A204.1 (cell line): ENCODE data around the gene SPR.
"Not testable (repeated sequence)": the region's sequence is repeated elsewhere in the genome, so short reads cannot be mapped to it uniquely, and the experiment has no call there.

Experiments
- FAIRE-seq: peaks from 2 replicates; lab custom pipeline; 2012; peaks lifted over from hg19 to GRCh38; lab: Jason Lieb, UNC

The SPR gene

DNA sequence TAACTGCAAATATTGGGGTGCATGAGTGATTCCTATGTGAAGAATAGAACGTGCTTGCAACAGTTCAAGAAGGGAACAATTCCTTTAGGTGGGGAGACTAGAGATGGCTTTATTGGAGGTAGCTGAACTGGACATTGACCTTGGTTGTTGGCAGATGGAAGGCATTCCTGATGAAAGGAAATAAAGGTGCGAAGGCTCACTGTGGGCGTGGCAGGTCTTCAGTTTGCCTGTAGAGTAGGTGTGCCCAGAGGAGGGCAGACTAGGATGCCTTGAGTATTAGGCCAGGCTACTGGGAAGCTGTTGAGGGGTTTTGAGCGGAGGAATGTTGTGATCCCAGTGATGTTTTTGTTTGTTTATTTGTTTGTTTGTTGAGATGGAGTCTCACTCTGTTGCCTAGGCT lies 2.8 kb downstream of the SPR start:
- no peak for FAIRE-seq

DNA sequence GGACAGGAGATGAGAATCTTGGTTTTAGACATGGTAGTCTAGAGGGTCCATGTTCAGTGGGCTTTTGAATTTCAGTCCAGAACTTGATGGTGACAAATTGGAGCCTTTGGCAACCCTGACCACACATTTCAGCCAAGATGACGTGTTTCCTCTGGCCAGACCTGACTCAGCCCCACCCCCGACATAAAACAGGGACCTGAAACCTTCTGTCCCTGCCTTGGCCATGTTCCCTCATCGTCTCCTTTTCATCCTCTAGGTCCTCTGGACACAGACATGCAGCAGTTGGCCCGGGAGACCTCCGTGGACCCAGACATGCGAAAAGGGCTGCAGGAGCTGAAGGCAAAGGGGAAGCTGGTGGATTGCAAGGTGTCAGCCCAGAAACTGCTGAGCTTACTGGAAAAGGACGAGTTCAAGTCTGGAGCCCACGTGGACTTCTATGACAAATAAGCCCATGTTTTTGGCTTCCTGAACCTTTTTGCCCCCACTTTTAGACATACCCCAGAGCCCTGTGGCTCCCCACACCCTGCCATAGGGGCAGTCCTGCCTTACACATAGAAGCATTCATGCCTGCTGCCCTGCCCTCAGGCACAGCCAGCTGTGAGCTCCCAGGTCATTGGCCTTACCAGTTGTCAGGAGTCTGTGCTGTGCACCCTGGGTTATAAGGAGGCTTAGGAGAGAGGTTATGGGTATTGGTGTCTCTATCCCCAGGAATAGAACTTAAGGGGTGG lies 4.0 kb downstream of the SPR start:
- FAIRE-seq: no peak

DNA sequence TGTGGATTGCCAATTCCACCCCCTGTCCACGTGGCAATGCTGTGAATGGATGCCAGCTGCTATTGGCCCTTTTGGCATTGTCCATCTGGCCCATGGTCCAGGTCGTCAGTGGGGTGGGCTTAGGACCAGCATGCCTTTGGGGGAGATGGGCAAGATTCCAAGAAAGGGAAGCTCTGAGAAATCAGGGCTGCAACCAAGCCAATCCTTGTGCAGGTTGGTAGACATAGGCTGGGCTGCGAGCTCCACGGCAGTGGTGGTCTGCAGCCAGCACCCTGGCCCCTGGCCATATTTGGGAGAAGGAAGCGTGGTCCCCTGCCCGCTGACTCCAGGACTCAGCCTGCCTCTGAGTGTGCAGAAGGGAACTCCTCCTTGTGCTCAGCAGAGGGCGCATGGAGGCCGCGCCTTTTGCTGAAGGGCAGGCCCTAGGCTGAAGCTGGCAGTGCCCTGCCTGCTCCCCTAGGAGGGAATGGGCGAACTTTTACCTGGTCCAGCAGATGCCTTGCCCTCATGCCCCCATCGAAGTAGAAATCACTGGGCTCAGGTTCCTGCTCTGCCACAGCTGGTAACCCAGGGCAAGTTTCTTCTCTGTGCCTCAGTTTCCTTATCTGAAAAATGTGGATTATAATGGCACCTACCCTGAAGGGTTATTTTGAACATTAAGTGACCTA lies 5.4 kb downstream of the SPR start:
- no peak for FAIRE-seq

- FAIRE-seq: no peak
These were observed 6.5 kb downstream of the SPR start for GRCh38 chr2:72893594-72894319.

- FAIRE-seq: no peak
These were observed 7.3 kb downstream of the SPR start for GRCh38 chr2:72894514-72894913.

- FAIRE-seq: no peak
These were observed 7.9 kb downstream of the SPR start for GRCh38 chr2:72895154-72895553.

DNA sequence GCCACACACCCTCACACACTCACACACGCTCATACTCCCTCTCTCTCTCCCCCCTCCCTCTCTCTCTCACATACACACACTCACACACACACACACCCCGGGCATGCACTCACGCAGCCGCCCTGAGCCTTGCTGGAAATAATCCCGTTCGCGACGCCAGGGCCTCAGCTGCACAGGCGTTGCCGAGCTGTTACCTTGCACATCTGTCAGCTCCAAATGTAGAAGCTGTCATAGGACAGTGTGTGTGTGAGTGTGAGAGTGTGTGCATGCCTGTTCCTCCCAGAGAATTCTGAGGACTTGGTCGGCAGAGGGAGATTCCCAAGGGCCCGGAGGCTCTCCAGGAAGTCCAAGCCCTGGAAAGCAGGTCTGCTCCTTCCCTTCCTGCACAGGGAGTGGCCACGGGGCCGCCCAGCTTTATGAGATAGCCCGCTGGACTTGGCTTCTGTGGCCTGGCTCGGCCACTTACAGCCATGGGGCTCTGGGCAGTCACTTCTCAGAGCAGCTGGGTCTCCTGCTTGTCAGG lies 8.6 kb downstream of the SPR start:
- FAIRE-seq: no peak

GRCh38 chr2:72896446-72896845 lies 9.2 kb downstream of the SPR start:
- FAIRE-seq: no peak

- FAIRE-seq: no peak
These were observed 10.8 kb downstream of the SPR start for GRCh38 chr2:72897785-72898584.

GRCh38 chr2:72898585-72898906 lies 11.3 kb downstream of the SPR start:
- no peak for FAIRE-seq

DNA sequence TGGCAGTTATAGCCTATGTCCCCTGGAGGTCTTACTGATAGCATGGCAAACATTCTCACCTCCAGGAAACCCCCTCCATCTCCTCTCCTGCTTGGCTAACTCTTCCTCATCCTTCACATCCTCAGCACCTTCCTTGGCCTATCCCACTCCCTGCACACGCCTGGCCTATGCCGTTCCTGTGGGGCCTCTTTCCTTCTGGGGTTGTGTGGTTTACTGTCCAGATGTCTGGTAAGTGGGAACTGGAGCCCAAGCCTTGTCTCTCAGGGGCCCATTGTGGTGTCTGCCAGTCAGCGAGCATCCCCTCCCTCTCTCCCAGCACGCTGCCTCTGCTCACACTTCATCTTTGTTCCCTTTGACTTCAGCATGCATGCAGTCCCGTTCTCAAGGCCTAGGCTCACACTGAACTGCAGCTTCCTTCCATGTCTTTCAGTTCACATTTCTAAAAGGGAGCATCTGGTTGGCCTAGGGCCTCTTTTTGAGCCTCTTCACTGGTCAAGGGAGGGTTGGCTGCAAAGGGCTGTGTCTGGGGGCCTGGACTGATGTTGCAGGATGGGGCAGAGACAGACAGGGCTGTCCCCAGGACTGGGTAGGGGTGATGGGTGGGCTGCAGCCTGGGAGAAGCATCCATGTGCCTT lies 13.1 kb downstream of the SPR start:
- no peak for FAIRE-seq

DNA sequence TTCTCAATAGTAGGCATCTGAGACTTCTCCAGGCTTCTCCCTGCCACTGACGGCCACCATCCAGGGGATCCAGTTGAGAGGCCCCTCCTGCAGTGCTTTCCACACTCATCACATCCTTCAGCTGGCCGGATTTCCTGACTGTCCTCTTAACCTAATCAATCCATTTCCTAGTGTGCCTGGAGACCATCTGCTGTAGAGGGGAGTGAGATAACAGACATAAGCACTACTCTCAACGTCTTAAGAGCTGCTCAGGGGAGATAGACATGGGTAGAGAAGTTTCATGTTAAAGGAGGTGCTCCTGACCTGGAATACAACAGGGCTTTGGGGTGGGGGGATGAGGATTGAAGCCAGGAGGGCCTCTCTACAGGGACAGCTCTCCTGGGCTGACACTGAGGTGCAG lies 14.2 kb downstream of the SPR start:
- FAIRE-seq: no peak

- not testable (repeated sequence) for FAIRE-seq
These were observed 20.2 kb downstream of the SPR start for GRCh38 chr2:72907369-72907768.

- no peak for FAIRE-seq
These were observed 21.5 kb downstream of the SPR start for GRCh38 chr2:72908741-72909140.

GRCh38 chr2:72911256-72911655 lies 24.0 kb downstream of the SPR start:
- no peak for FAIRE-seq

DNA sequence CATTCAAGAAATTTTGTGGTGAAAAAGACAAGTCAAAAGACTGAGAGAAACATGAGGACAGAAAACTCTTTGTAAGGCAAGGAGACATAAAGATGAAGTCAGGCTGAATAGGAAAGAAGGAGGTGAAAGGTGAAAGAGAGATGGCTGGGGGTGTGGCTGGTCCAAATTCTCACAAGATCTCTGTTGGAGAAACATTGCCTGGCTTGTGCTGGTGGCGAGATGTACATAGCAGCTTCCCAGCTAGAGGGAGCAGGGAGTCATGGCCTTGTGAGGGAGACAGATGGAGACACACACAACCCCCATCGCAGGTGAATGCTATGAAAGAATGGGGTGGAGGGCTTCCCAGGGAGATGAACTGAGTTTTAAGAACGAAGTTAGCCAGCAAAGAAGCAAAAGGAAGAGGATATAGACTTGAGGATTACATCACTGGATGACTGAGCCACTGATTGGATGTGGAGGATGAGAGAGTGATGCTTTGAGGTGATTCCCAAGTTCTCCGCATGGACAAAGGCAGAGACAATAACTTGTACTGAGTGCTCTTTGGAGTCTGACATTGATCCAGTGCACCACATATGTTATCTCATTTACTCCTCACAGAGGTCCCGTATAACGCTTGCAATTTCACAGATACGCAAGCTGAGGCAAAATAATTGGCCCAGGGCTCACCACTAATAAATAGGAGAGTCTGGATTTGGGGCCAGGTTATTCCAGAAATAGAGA lies 26.4 kb downstream of the SPR start:
- FAIRE-seq: no peak

DNA sequence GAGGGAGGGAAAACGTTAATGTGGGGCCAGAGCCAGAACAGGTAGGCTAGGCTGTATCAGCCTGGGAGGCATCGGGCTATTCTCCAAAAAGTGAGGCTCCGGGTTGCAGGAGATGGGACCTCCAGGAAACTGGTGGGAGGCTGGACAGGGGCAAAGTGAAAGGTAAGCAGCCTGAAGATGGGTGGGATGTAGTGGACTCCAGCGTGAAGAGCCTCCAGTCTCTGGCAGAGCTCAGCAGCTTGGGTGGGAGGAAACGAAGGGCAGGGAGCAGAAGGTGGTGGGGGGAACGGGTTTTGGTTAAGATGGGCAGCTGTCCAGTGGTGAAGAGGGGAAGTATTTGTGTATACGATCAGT lies 27.0 kb downstream of the SPR start:
- FAIRE-seq: no peak

- no peak for FAIRE-seq
These were observed 27.5 kb downstream of the SPR start for GRCh38 chr2:72914589-72915319.

DNA sequence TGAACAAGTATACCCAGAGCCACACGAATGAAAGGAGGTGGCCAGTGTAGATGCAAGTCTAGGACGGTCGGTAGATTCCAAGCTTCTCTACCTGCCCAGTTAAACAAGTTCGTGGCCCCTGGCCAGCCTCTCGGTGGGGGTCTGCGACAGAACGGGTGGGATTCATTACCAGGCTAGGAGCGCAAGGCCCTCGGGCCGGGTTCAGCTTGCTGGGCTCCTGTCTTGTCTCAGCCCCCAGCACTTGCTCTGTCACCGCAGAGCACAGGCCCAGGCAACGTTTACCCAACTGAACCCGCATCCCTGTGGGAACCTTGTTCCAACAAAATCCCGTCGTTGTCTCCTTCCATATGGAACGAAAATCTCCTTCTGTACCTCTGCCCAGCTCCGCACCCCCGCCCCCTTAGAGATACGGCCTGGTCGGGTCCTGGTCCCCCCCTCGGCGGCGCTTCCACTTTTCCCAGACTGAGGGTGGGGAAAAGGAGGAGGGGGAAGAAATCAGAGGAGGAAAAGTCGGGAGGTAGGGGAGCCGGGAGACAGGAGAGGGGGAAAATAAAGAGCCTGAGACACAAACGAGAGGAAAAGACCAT lies 28.2 kb downstream of the SPR start:
- no peak for FAIRE-seq
